Endothelial cell of umbilical vein (primary cell): ENCODE data around the gene DRP2. TPM values are rescaled to one million over a fixed set of nuclear protein-coding genes. Genes with fewer than 3 reads are reported as not detected.

ENCODE experiments used
- BruUV-seq: library from RNA; stranded (reverse); fragments of 400-500 nt; replicated peaks from 2 replicates; lab custom pipeline; 2021; lab: Mats Ljungman, UMichigan
- CTCF ChIA-PET: fragments of 300-600, 350-600 bp; sonication (Branson Sonifier 250); formaldehyde crosslinking; loops from one replicate; lab custom pipeline; 2021; ENCODE audit warnings: antibody characterized with exemption, inconsistent platforms; lab: Charles Lee
- POLR2A ChIA-PET: fragments of 300-600, 350-600 bp; sonication (Branson Sonifier 250); formaldehyde crosslinking; loops from one replicate; lab custom pipeline; 2021; ENCODE audit warnings: antibody characterized with exemption, inconsistent platforms; lab: Charles Lee
- DNase-seq: peaks from one replicate; pipeline ENCODE4 v3.0.0-alpha.2; 2011; ENCODE audit warnings: low read depth, low spot score
- FAIRE-seq: peaks from 2 replicates; lab custom pipeline; 2011; peaks lifted over from hg19 to GRCh38; lab: Jason Lieb, UNC
- H2AFZ ChIP-seq: 2 replicates; pipeline ENCODE4 v1.6.0; 2012; ENCODE audit warnings: low read depth, low read length, control low read depth, inconsistent platforms
- H3K27ac ChIP-seq: 2 replicates; pipeline ENCODE4 v1.5.1; 2011; ENCODE audit warnings: low read depth, mild to moderate bottlenecking, control low read depth, low read length, moderate library complexity; ENCODE audit not compliant: insufficient read depth
- H3K27me3 ChIP-seq, 2 experiments: 2 replicates each; pipeline versions ENCODE4 v1.6.0 to v1.6.1; 2011; ENCODE audit warnings: low read length in 2 of 2, mixed read lengths in 1 of 2; ENCODE audit not compliant: control insufficient read depth in 2 of 2, insufficient read depth in 2 of 2
- H3K36me3 ChIP-seq, 2 experiments: 2 replicates in 1 of 2; 3 replicates in 1 of 2; pipeline ENCODE4 v1.5.1; 2011; ENCODE audit warnings: low read length in 2 of 2, mild to moderate bottlenecking in 1 of 2, moderate library complexity in 1 of 2; ENCODE audit not compliant: control insufficient read depth in 2 of 2, insufficient read depth in 2 of 2; ENCODE audit errors: extremely low read depth in 1 of 2
- H3K4me1 ChIP-seq: 3 replicates; pipeline ENCODE4 v1.5.1; 2011; ENCODE audit warnings: mild to moderate bottlenecking, low read length; ENCODE audit not compliant: control insufficient read depth, insufficient read depth; ENCODE audit errors: extremely low read depth
- H3K4me2 ChIP-seq: 2 replicates; pipeline ENCODE4 v1.6.1; 2011; ENCODE audit warnings: low read length, control low read depth, mixed read lengths; ENCODE audit not compliant: insufficient read depth
- H3K4me3 ChIP-seq, 3 experiments: fragments of 200-600 bp in 1 of 3; sonication (generic), shearing (Covaris generic) in 1 of 3; replicated peaks in 1 of 3; 2 replicates each; pipeline ENCODE4 v1.5.1; 2011 to 2016; ENCODE audit warnings: control low read depth in 3 of 3, low read length in 3 of 3, mild to moderate bottlenecking in 2 of 3, inconsistent platforms in 1 of 3, low read depth in 1 of 3, moderate library complexity in 1 of 3; ENCODE audit not compliant: insufficient read depth in 1 of 3
- H3K79me2 ChIP-seq: 2 replicates; pipeline ENCODE4 v1.6.0; 2012; ENCODE audit warnings: low read length, inconsistent platforms; ENCODE audit not compliant: control insufficient read depth, insufficient read depth
- H3K9ac ChIP-seq: replicated peaks from 2 replicates; pipeline ENCODE3; 2011; ENCODE audit warnings: low read length, control low read depth; ENCODE audit not compliant: insufficient read depth; ENCODE audit errors: extremely low read depth
- H3K9me1 ChIP-seq: replicated peaks from 3 replicates; pipeline ENCODE4 v1.6.0; 2011; ENCODE audit warnings: mild to moderate bottlenecking, low read length; ENCODE audit not compliant: control insufficient read depth, insufficient read depth; ENCODE audit errors: extremely low read depth
- H3K9me3 ChIP-seq: replicated peaks from 2 replicates; pipeline ENCODE4 v1.5.1; 2012; ENCODE audit warnings: low read length, inconsistent platforms; ENCODE audit not compliant: control insufficient read depth, insufficient read depth
- H4K20me1 ChIP-seq: replicated peaks from 2 replicates; pipeline ENCODE3; 2011; ENCODE audit warnings: mild to moderate bottlenecking, low read length; ENCODE audit not compliant: control insufficient read depth, insufficient read depth; ENCODE audit errors: extremely low read depth
- CTCF ChIP-seq, 2 donors: IDR thresholded peaks; 1 replicate in 1 of 2; 2 replicates in 1 of 2; pipeline ENCODE4 v1.5.1; 2011; ENCODE audit warnings: low read length in 2 of 2, mild to moderate bottlenecking in 2 of 2, moderate library complexity in 2 of 2, control low read depth in 1 of 2, inconsistent platforms in 1 of 2, low read depth in 1 of 2; ENCODE audit not compliant: insufficient read depth in 1 of 2; ENCODE audit errors: extremely low read depth in 1 of 2
- JUN ChIP-seq: IDR thresholded peaks from 2 replicates; pipeline ENCODE4 v1.6.1; 2011; ENCODE audit warnings: borderline replicate concordance, low read depth; ENCODE audit not compliant: insufficient read length, insufficient read depth
- POLR2AphosphoS5 ChIP-seq: IDR thresholded peaks from 2 replicates; pipeline ENCODE4 v1.6.1; 2012; ENCODE audit warnings: low read depth, mild to moderate bottlenecking, control low read depth, low read length, moderate library complexity; ENCODE audit not compliant: insufficient read depth
- dilution Hi-C: fragments of 300-500 bp; cut with MboI; formaldehyde crosslinking; loops from one replicate; pipeline ENCODE4 v1.15.0; 2019; ENCODE audit warnings: low sequenced_read_pairs; ENCODE audit not compliant: extremely low pct_ligation_motif_present
- intact Hi-C: fragments of 100-400 bp; cut with micrococcal nuclease; formaldehyde crosslinking; loops from one replicate; pipeline ENCODE4 v1.10.0; 2022
- polyA plus RNA-seq, 4 experiments: library from polyadenylated mRNA; depleted of rRNA in 3 of 4; stranded (reverse) in 3 of 4; unstranded in 1 of 4; fragments of >200 nt; gene quantifications; 2 replicates each; pipeline versions ENCODE4 v1.2.1 to v1.2.3, GENCODE V29; 2011 to 2012; ENCODE audit warnings: missing spikeins in 1 of 4
- total RNA-seq: library from RNA; stranded (reverse); gene quantifications from 2 replicates; pipeline ENCODE4 v1.2.3, GENCODE V29; 2021

The DRP2 gene
- total and polyA plus RNA-seq, 2 donors (not counting 3 experiments of a cell fraction or from before 2014, with no cell fraction given), result 0.17 to 0.31 TPM

GRCh38 chrX:101203761-101204351, 15.7 kb upstream of the DRP2 start:
- BruUV-seq, result no TSS peak
- H3K4me3 ChIP-seq, result no peak overlapping the region
- H3K79me2 ChIP-seq, result no peaks in the 10 kb centered on the region
- H3K27ac ChIP-seq, result no peak overlapping the region
- DNase-seq (no peak), FAIRE-seq (no peak)
- H3K27me3 ChIP-seq, result no peaks in the 10 kb centered on the region
- no peak for TF ChIP-seq POLR2AphosphoS5
- no peak overlapping the region for H3K9ac ChIP-seq
- dilution Hi-C loops, result no loop called here
- no peaks in the 10 kb centered on the region for H3K9me1 ChIP-seq
- POLR2A ChIA-PET, result no interaction called here
- H4K20me1 ChIP-seq, result no peaks in the 10 kb centered on the region
- CTCF ChIA-PET, result no interaction called here
- H3K9me3 ChIP-seq, result no peaks in the 10 kb centered on the region
- H2AFZ ChIP-seq, result no peak overlapping the region
- H3K4me1 ChIP-seq, result no peaks in the 10 kb centered on the region
- no peaks in the 10 kb centered on the region for H3K36me3 ChIP-seq
- intact Hi-C loops, result no loop called here
- H3K4me2 ChIP-seq, result no peak overlapping the region

- Histone ChIP-seq H3K9ac (no peak overlapping the region), H3K9me1 (no peaks in the 10 kb centered on the region), H3K27me3 (no peaks in the 10 kb centered on the region), H3K27ac (no peak overlapping the region), H3K4me1 (no peaks in the 10 kb centered on the region), H3K9me3 (no peaks in the 10 kb centered on the region), H2AFZ (no peak overlapping the region), H3K4me2 (no peak overlapping the region), H3K36me3 (no peaks in the 10 kb centered on the region), H4K20me1 (no peaks in the 10 kb centered on the region), H3K79me2 (no peaks in the 10 kb centered on the region), H3K4me3 (no peak overlapping the region)
- ChIA-PET CTCF (no interaction called here), POLR2A (no interaction called here)
- peak; percentile 95 for FAIRE-seq
- dilution Hi-C loops (no loop called here), intact Hi-C loops (loop anchor here (1.0 kb wide), 1 partner anchor 311 kb away; no protein-coding TSS in a partner anchor)
- DNase-seq, result peak; percentile 52
- BruUV-seq, result no TSS peak
- TF ChIP-seq CTCF (IDR thresholded peaks at IDR 0.05; ENCODE audit: extremely low read depth in 1 of 2, insufficient read depth in 1 of 2, low read depth in 1 of 2, low read length in 2 of 2), result peak; percentile 22 to 36
- TF ChIP-seq JUN, result no peak
Observed at GRCh38 chrX:101206471-101206870, 13.1 kb upstream of the DRP2 start.
